H1 (cell line): Measurements from ENCODE around the gene LIN28A. TPM values are rescaled to one million over a fixed set of nuclear protein-coding genes. Genes with fewer than 3 reads are reported as not detected.
A peak's percentile ranks its signal among the peaks of the same experiment; 100 is the strongest.

Experiments
- ASH2L ChIP-seq: fragments of 200-600, 300-600 bp; sonication (generic); IDR thresholded peaks from one replicate; pipeline ENCODE4 v1.7.1; 2017; ENCODE audit warnings: low read length
- ATF2 ChIP-seq: IDR thresholded peaks from 2 replicates; pipeline ENCODE4 v1.6.1; 2012; ENCODE audit warnings: low read length, inconsistent platforms
- ATF3 ChIP-seq: IDR thresholded peaks from 2 replicates; pipeline ENCODE4 v1.6.1; 2011; ENCODE audit warnings: low read depth, mild to moderate bottlenecking, low read length; ENCODE audit not compliant: insufficient read depth
- BCL11A ChIP-seq, 2 experiments: IDR thresholded peaks; one replicate each; pipeline ENCODE4 v1.6.1; 2011; ENCODE audit warnings: low read depth in 2 of 2, low read length in 2 of 2, mild to moderate bottlenecking in 2 of 2
- BRCA1 ChIP-seq: IDR thresholded peaks from 2 replicates; pipeline ENCODE4 v1.6.1; 2012; ENCODE audit warnings: low read depth, low read length, improper control_type of control experiment
- CEBPB ChIP-seq: IDR thresholded peaks from 2 replicates; pipeline ENCODE4 v1.6.1; 2012; ENCODE audit warnings: low read depth, low read length
- CHD1 ChIP-seq: IDR thresholded peaks from 2 replicates; pipeline ENCODE4 v1.6.1; 2012; ENCODE audit warnings: low read depth, low read length, improper control_type of control experiment
- CREB1 ChIP-seq: IDR thresholded peaks from 2 replicates; pipeline ENCODE4 v1.6.1; 2012; ENCODE audit warnings: inconsistent platforms
- GABPA ChIP-seq: IDR thresholded peaks from 2 replicates; pipeline ENCODE4 v1.6.1; 2011; ENCODE audit warnings: mild to moderate bottlenecking, low read length, moderate library complexity, borderline replicate concordance; ENCODE audit not compliant: insufficient read depth
- JUND ChIP-seq: IDR thresholded peaks from 2 replicates; pipeline ENCODE4 v1.6.1; 2011; ENCODE audit warnings: mild to moderate bottlenecking, improper control_type of control experiment, low read length
- KDM1A ChIP-seq: fragments of 200-600, 300-600 bp; sonication (generic); IDR thresholded peaks from 2 replicates; pipeline ENCODE4 v1.7.1; 2016; ENCODE audit warnings: mild to moderate bottlenecking, low read length, borderline replicate concordance
- MAX ChIP-seq: IDR thresholded peaks from 2 replicates; pipeline ENCODE4 v1.6.1; 2012; ENCODE audit warnings: inconsistent platforms
- NANOG ChIP-seq: IDR thresholded peaks from 2 replicates; pipeline ENCODE4 v1.6.1; 2011; ENCODE audit warnings: low read length, low read depth, mild to moderate bottlenecking, inconsistent platforms; ENCODE audit not compliant: insufficient read depth, poor library complexity, severe bottlenecking
- POLR2A ChIP-seq, 2 experiments: IDR thresholded peaks; 1 replicate in 1 of 2; 2 replicates in 1 of 2; pipeline ENCODE4 v1.6.1; 2011; ENCODE audit warnings: low read depth in 2 of 2, low read length in 2 of 2, mild to moderate bottlenecking in 2 of 2; ENCODE audit errors: control extremely low read depth in 1 of 2
- POLR2AphosphoS5 ChIP-seq: IDR thresholded peaks from 2 replicates; pipeline ENCODE4 v1.6.1; 2011; ENCODE audit warnings: low read depth, low read length
- RAD21 ChIP-seq, 2 experiments: IDR thresholded peaks in 1 of 2; conservative IDR thresholded peaks in 1 of 2; 2 replicates each; pipeline ENCODE4 v1.6.1; 2011; ENCODE audit warnings: low read depth in 2 of 2, low read length in 2 of 2, improper control_type of control experiment in 1 of 2, inconsistent platforms in 1 of 2, mild to moderate bottlenecking in 1 of 2, moderate library complexity in 1 of 2
- RFX5 ChIP-seq: IDR thresholded peaks from 2 replicates; pipeline ENCODE4 v1.6.1; 2011; ENCODE audit warnings: low read depth, low read length, improper control_type of control experiment, borderline replicate concordance
- SIN3A ChIP-seq, 2 experiments: IDR thresholded peaks in 1 of 2; conservative IDR thresholded peaks in 1 of 2; 2 replicates each; pipeline ENCODE4 v1.6.1; 2011 to 2012; ENCODE audit warnings: low read length in 2 of 2, improper control_type of control experiment in 1 of 2, low read depth in 1 of 2, mild to moderate bottlenecking in 1 of 2
- SIRT6 ChIP-seq: IDR thresholded peaks from one replicate; pipeline ENCODE4 v1.7.1; 2012; ENCODE audit warnings: low read length, inconsistent platforms
- SP4 ChIP-seq: IDR thresholded peaks from 2 replicates; pipeline ENCODE4 v1.6.1; 2012; ENCODE audit warnings: low read length, inconsistent platforms
- SRF ChIP-seq: IDR thresholded peaks from 2 replicates; pipeline ENCODE4 v1.6.1; 2011; ENCODE audit warnings: mild to moderate bottlenecking, low read depth, low read length, moderate library complexity
- TAF1 ChIP-seq: IDR thresholded peaks from 2 replicates; pipeline ENCODE4 v1.6.1; 2011; ENCODE audit warnings: mild to moderate bottlenecking, low read depth, low read length
- TBP ChIP-seq: IDR thresholded peaks from 2 replicates; pipeline ENCODE4 v1.6.1; 2011; ENCODE audit warnings: low read depth, low read length, improper control_type of control experiment
- YY1 ChIP-seq: IDR thresholded peaks from 2 replicates; pipeline ENCODE4 v1.6.1; 2011; ENCODE audit warnings: low read depth, mild to moderate bottlenecking, low read length
- polyA plus RNA-seq, 7 experiments: library from polyadenylated mRNA; depleted of rRNA in 3 of 7; stranded (reverse) in 5 of 7; unstranded in 2 of 7; fragments of >200 nt in 5 of 7; fragments of 200-250 nt in 2 of 7; gene quantifications; 1 replicate in 5 of 7; 2 replicates in 1 of 7; 4 replicates in 1 of 7; pipeline versions ENCODE4 v1.2.1 to v1.2.3, GENCODE V29; 2011 to 2013; ENCODE audit warnings: missing spikeins in 2 of 7, mixed read lengths in 2 of 7
- total RNA-seq: library from RNA; stranded (reverse); fragmentation: NEBNext Ultra II Directional; extraction: Animal tissue kit (Norgen Biotek cat#: 25700); gene quantifications from 2 replicates; pipeline ENCODE4 v1.2.1, GENCODE V29; 2021

Gene LIN28A
- total and polyA plus RNA-seq, 2 of the 8 experiments (the other 6 are each of a cell fraction or from before 2014, with no cell fraction given) = 403 to 1,486 TPM

- TF ChIP-seq ASH2L (peak; percentile 77), SRF (no peak), BRCA1 (no peak), TAF1 (0 out of 2 replicates have a peak, but pooled peaks have one; percentile 63), SIN3A (conservative IDR thresholded peaks at IDR 0.05 in 1 of 2, IDR thresholded peaks at IDR 0.05 in 1 of 2; ENCODE audit: low read depth in 1 of 2, low read length in 2 of 2) (peak; percentile 48 to 86; a peak in 3 of 4 replicates), BCL11A (IDR thresholded peaks at IDR 0.05; ENCODE audit: low read depth in 2 of 2, low read length in 2 of 2) (no peak), CREB1 (no peak; the same call in 1 of the 2 replicates), NANOG (no peak), RAD21 (IDR thresholded peaks at IDR 0.05 in 1 of 2, conservative IDR thresholded peaks at IDR 0.05 in 1 of 2; ENCODE audit: low read depth in 2 of 2, low read length in 2 of 2) (no peak), SIRT6 (no peak), POLR2AphosphoS5 (peak; percentile 69), POLR2A (IDR thresholded peaks at IDR 0.05; ENCODE audit: control extremely low read depth in 1 of 2, low read depth in 2 of 2, low read length in 2 of 2) (peak; percentile 40 to 87), CHD1 (no peak), JUND (no peak), SP4 (peak; percentile 35; the same call in 1 of the 2 replicates), ATF2 (no peak), MAX (no peak), RFX5 (no peak), YY1 (0 out of 2 replicates have a peak, but pooled peaks have one; percentile 19), KDM1A (no peak), GABPA (no peak), CEBPB (no peak), TBP (peak; percentile 63), ATF3 (no peak)
Measured at GRCh38 chr1:26418865-26419349, 8.3 kb downstream of the LIN28A start (continued).
